Testis (tissue), 3 donors: ENCODE data around the gene G0S2. TPM values are rescaled to one million over a fixed set of nuclear protein-coding genes. Genes with fewer than 3 reads are reported as not detected.

ENCODE experiments used
- DNase-seq: peaks from one replicate; pipeline ENCODE4 v3.0.0-alpha.2; 2019
- H3K27ac ChIP-seq, 2 donors: fragments of 200-600 bp; sonication (generic); one replicate each; pipeline ENCODE4 v1.5.1; 2019
- H3K27me3 ChIP-seq: fragments of 200-600 bp; sonication (generic); one replicate; pipeline ENCODE4 v1.5.1; 2019
- H3K36me3 ChIP-seq: fragments of 200-600 bp; sonication (generic); one replicate; pipeline ENCODE4 v1.5.1; 2017; ENCODE audit warnings: low read depth; ENCODE audit errors: missing control alignments
- H3K4me1 ChIP-seq: fragments of 200-600 bp; sonication (generic); one replicate; pipeline ENCODE4 v1.5.1; 2019
- H3K4me3 ChIP-seq, 2 donors: fragments of 200-600 bp; sonication (generic); one replicate each; pipeline ENCODE4 v1.5.1; 2017 to 2019
- H3K9me3 ChIP-seq: fragments of 200-600 bp; sonication (generic); one replicate; pipeline ENCODE4 v1.5.1; 2017
- POLR2A ChIP-seq: fragments of 450-650 bp; IDR thresholded peaks from one replicate; pipeline ENCODE4 v1.6.1; 2017; ENCODE audit warnings: antibody characterized with exemption, mild to moderate bottlenecking, moderate library complexity
- WGBS, 2 donors: methylation state at CpG; one replicate each; pipeline ENCODE4 v1.1.5; 2018; 5-methylcytosine and 5-hydroxymethylcytosine counted together
- intact Hi-C: fragments of 100-400 bp; cut with DNase I; formaldehyde crosslinking; loops from one replicate; pipeline ENCODE4 v1.15.1; 2023; ENCODE audit warnings: low total_unique reads
- polyA plus RNA-seq: library from polyadenylated mRNA; stranded (reverse); fragments of 350-450 nt; fragmentation: Illumina TruSeq; extraction: RNeasy Lipid Tissue Mini Kit (QIAGEN cat#74804); gene quantifications from one replicate; pipeline ENCODE4 v1.2.3, GENCODE V29; 2014; ENCODE audit warnings: low read depth, low replicate concordance; ENCODE audit not compliant: insufficient read depth
- total RNA-seq, 2 donors: library from RNA; depleted of rRNA; stranded (reverse); fragments of >200 nt; gene quantifications; one replicate each; pipeline ENCODE4 v1.2.3, GENCODE V29; 2016
- TF ChIP-seq, protein P1 (sequence below), 3 experiments: fragments of 450-650 bp in 2 of 3; fragments of 200-600 bp in 1 of 3; sonication (generic) in 1 of 3; IDR thresholded peaks; one replicate each; pipeline ENCODE4 v1.5.1; 2016 to 2019; ENCODE audit warnings: antibody characterized with exemption in 3 of 3, mild to moderate bottlenecking in 2 of 3, moderate library complexity in 1 of 3

Gene G0S2
- total and polyA plus RNA-seq, 3 donors from 2014 or later = 59.1 to 84.1 (median 73.5) TPM

DNA sequence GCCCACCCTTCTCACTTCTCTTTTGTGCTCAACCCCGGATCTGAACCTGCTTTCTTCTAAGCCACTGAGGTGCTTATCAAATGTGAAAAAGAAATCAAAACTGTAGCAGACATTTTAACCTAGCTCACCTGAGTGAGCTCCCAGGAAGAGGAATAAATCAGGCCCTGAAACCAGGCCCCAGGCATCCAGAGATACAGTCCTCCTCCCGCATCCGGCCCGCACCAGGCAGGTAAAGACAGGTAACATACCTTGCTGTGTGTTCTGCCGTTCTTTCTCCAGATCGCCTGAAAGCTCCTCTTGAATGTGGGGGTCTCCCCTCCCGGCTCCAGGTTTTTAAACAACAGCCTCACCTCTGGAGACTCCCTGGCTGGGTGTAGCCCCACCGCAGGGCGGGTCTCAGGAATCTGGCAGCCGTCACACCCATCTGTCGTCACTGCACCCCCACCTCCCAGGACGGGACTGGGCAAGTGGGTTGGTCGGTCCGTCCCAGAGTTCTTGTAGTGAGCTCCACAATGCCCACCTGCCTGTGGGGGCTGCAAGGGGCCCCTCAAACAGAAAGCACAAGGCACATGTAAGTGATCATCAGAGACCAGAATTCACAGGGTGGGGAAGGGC, 23.0 kb upstream of the G0S2 start, which contains the start of gene LAMB3:
LAMB3 (minus strand) TSS at position 305 of the 615 bp plus-strand sequence. CDS start 1,481 bp downstream, outside the sequence.
- H3K4me1 ChIP-seq = peaks cover 22% of the 10 kb centered on the region

DNA sequence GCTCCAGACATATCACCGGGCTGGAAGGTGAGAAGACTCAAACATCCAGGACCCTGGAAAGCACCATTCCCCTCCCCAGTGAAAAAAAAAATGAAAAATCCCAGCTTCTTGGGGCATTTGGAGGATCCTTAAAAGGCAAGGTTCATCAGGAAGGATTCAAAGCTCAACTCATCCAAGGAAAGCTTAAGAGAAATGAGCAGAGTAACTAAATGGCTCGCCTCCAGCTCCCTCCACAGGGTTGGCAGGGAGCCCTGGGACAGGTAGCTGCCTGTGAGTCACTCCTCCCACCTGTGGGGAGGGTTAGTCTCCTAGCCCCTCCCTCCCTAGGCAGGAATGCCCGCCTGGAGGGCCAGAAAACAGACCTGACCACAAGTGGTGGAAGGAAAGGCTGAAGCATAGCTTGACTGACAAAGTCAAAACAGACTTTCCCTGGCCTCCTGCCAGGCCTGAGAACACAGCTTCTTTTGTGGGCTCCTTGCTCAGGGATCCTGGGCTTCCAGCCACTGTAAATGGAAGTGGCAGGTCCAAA, 22.3 kb upstream of the G0S2 start:
- H3K9me3 ChIP-seq = no peaks in the 10 kb centered on the region
- H3K27me3 ChIP-seq = no peaks in the 10 kb centered on the region
- H3K4me3 ChIP-seq = no peak overlapping the region
- peaks cover 19% of the 10 kb centered on the region for H3K4me1 ChIP-seq
- intact Hi-C loops = no loop called here
- no peak overlapping the region for H3K27ac ChIP-seq
- no peaks in the 10 kb centered on the region for H3K36me3 ChIP-seq
- TF ChIP-seq, protein P1, sequence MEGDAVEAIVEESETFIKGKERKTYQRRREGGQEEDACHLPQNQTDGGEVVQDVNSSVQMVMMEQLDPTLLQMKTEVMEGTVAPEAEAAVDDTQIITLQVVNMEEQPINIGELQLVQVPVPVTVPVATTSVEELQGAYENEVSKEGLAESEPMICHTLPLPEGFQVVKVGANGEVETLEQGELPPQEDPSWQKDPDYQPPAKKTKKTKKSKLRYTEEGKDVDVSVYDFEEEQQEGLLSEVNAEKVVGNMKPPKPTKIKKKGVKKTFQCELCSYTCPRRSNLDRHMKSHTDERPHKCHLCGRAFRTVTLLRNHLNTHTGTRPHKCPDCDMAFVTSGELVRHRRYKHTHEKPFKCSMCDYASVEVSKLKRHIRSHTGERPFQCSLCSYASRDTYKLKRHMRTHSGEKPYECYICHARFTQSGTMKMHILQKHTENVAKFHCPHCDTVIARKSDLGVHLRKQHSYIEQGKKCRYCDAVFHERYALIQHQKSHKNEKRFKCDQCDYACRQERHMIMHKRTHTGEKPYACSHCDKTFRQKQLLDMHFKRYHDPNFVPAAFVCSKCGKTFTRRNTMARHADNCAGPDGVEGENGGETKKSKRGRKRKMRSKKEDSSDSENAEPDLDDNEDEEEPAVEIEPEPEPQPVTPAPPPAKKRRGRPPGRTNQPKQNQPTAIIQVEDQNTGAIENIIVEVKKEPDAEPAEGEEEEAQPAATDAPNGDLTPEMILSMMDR (IDR thresholded peaks at IDR 0.05) = no peak
- TF ChIP-seq POLR2A = no peak
- WGBS, 2 donors = 66 to 76% methylated on average over 3 of the region's 3 CpGs
- DNase-seq = peak; percentile 90

More for the DNA sequence above, 23.0 kb upstream of the G0S2 start, which contains the start of gene LAMB3:
- Histone ChIP-seq H3K4me3 (no peak within 1 kb of the TSS), H3K27me3 (no peaks in the 10 kb centered on the region), H3K9me3 (no peaks in the 10 kb centered on the region), H3K27ac (no peak within 1 kb of the TSS), H3K36me3 (no peaks in the 10 kb centered on the region)
- WGBS, 2 donors = 88% methylated on average over 11 to 14 of the region's 14 CpGs
- DNase-seq = no peak
- TF ChIP-seq, protein P1 (IDR thresholded peaks at IDR 0.05) = no peak
- no peak for TF ChIP-seq POLR2A
- intact Hi-C loops = no loop called here

DNA sequence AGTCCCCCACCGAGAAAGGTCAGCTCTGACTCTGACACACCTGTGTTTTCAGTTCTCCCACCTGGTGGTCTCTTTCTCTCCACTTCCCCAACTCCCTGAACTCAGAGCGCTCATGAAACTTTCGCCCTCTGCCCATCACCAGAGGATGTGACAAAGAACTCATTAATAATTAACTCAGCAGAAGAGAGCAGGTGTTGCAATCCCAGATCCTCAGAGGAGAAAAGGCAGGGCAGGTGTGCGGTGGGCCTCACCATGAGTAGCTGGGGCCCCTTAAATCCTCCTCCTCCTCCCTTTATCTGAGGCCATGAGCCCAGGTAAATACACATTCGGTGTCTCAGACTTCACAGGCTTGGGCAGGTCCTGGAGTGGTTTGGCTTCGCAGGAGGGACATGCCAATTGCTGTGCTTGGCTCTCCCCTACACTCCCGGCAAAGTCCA, 21.3 kb upstream of the G0S2 start:
- H3K4me1 ChIP-seq = peaks cover 12% of the 10 kb centered on the region
- intact Hi-C loops = no loop called here
- TF ChIP-seq, protein P1 (IDR thresholded peaks at IDR 0.05) = no peak
- TF ChIP-seq POLR2A = no peak
- H3K9me3 ChIP-seq = no peaks in the 10 kb centered on the region
- no peak overlapping the region for H3K4me3 ChIP-seq
- no peak overlapping the region for H3K27ac ChIP-seq
- no peaks in the 10 kb centered on the region for H3K27me3 ChIP-seq
- DNase-seq = no peak
- H3K36me3 ChIP-seq = no peaks in the 10 kb centered on the region
- 93 to 95% methylated on average over 5 to 7 of the region's 7 CpGs for WGBS, 2 donors

DNA sequence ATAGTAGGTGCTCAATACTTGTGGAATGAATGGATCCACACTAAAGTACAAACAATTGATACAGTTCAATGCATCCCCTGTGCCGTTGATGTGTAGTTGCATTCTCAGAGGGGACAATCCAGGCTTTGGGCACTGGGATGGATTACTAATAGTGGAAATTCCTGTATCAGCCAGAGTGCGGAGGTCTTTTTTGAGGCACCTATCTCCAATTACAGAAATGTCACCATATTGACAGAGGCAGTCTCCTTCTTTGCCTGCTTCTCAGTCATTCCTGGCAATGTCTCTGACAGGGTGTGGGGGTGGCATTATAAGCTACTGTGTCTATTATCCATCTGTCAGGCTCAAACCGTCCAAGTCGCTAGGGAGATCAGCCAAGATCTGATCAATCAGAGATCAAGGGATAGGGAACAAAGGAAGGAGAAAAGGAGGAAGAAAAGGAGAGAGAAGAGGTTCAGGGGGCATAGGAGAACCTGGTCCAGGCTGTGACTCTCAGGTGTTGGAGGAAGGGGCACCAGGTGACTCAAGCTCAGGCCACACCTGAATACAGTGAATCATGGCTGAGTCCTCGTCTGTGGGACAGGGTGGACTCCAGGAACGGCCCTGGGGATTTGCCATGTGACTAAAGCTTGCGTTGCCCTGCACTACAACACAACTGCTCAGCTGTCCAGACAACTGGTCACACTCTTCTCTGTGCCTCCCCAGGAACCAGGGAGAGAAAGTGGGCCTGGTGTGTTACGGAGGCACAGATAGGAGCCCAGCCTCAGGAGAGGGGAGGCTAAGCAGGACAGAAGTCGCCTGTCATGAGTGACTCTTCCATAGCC, 19.6 kb upstream of the G0S2 start:
- H3K27me3 ChIP-seq = no peaks in the 10 kb centered on the region
- DNase-seq = no peak
- no peak overlapping the region for H3K27ac ChIP-seq
- intact Hi-C loops = no loop called here
- no peak for TF ChIP-seq POLR2A
- TF ChIP-seq, protein P1 (IDR thresholded peaks at IDR 0.05) = no peak
- H3K36me3 ChIP-seq = no peaks in the 10 kb centered on the region
- 81 to 90% methylated on average over 9 of the region's 9 CpGs for WGBS, 2 donors
- H3K9me3 ChIP-seq = no peaks in the 10 kb centered on the region
- H3K4me3 ChIP-seq = no peak overlapping the region
- peaks cover 9% of the 10 kb centered on the region for H3K4me1 ChIP-seq
